ENCODE data around the gene CORO1C. TPM values are rescaled to one million over a fixed set of nuclear protein-coding genes. Genes with fewer than 3 reads are reported as not detected.
A peak's percentile ranks its signal among the peaks of the same experiment; 100 is the strongest.

Gene CORO1C
- total RNA-seq, 2 donors from 2014 or later, result 13.3 to 61.1 TPM

DNA sequence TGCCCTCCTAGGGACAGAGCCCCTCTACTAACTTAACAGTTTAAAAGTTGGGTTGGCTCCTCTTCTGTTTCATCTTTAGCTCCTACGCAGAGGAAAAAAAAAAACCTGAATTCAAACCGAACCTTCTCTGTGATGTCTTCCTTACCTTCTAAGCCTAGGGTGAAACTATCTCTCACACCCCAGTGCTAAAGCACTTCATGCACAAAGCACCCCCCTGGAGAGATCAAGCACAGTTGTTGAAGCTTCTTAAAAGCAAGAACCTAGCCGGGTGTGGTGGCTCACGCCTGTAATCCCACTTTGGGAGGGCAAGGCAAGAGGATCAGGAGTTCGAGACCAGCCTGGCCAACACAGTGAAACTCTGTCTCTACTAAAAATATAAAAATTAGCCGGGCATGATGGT, 37.6 kb downstream of the CORO1C start:
- H3K9me3 ChIP-seq (ENCODE audit: control insufficient read depth, low read length, poor library complexity, severe bottlenecking), result no peaks in the 10 kb centered on the region
- ATAC-seq (no peak), DNase-seq (no peak)
- no peaks in the 10 kb centered on the region for H3K36me3 Mint-ChIP-seq (ENCODE audit: low read depth)
- H3K27ac Mint-ChIP-seq, result peak overlapping the region; percentile 88
- H3K4me3 Mint-ChIP-seq, result no peak overlapping the region
- H3K27me3 Mint-ChIP-seq, result no peaks in the 10 kb centered on the region
- peaks cover 35% of the 10 kb centered on the region for H3K4me1 Mint-ChIP-seq

DNA sequence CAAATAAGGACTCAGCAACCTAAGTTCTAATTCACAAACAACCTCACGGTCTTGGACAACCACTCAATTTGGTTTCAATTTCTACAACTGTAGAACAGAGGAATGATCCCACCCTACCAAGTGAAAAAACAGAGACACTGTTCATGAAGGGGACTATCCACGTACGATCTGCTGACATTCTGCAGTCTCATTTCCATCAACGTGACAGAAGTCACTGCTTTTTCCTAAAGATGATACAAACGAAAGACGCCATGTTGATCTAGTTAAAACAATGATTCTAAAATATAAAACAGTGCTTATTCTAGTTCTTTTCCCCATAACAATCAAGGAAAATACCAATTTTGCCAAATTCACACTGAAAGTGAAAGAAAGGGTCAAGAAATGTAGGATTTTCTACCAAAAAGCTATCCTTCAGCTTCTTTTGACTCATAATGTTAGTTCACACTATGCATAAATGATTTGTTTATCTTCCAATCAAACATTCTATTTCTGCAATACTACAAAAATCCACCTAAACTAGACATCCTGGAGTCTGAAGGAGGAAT, 38.1 kb downstream of the CORO1C start:
- no peak for DNase-seq
- H3K36me3 Mint-ChIP-seq (ENCODE audit: low read depth), result no peaks in the 10 kb centered on the region
- H3K4me1 Mint-ChIP-seq, result peaks cover 35% of the 10 kb centered on the region
- H3K4me3 Mint-ChIP-seq, result peak overlapping the region; percentile 19
- H3K9me3 ChIP-seq (ENCODE audit: control insufficient read depth, low read length, poor library complexity, severe bottlenecking), result no peaks in the 10 kb centered on the region
- ATAC-seq, result no peak
- no peaks in the 10 kb centered on the region for H3K27me3 Mint-ChIP-seq
- peak overlapping the region; percentile 88 for H3K27ac Mint-ChIP-seq

DNA sequence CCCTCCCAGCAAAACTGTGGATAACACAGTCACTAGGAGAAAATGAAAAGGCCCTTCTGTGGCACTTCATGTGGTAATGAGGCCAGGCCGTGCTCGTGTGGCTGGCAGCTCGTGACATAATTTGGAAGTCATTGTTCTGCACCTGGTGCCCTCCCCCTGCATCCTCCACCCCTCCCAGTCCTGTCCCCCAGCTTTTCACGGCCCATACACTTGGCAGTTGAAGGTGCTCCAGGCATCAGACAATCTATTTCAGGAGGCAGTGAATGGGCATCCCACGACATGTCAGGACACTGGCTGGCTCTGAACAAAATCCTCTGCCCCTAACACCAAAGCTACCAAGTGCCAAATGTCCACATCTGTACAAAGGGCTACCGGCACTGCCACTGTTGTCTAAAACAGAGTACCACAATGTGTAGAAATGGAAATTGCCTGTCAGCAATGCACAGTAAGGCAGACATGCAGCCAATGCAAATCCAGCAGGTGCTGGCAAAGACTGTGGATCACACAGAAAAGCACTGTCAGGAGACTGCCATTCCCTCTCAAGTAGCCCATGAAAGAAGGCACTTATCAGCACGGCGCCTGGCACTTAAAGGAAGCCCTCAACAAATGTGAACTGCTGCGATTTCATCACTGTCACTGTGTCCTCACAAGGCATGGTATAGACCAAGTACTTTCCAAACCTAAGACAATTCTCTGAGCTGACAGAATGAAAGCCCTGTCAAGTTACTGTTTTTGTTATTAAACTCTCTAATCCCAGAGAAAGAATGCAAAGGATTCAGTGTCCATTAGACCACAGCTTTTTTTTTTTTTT, 39.1 kb downstream of the CORO1C start:
- DNase-seq (no peak), ATAC-seq (peak; percentile 55)
- Mint-ChIP-seq H3K4me3 (peak overlapping the region; percentile 93), H3K27me3 (no peaks in the 10 kb centered on the region), H3K4me1 (peaks cover 35% of the 10 kb centered on the region), H3K36me3 (ENCODE audit: low read depth) (no peaks in the 10 kb centered on the region), H3K27ac (peak overlapping the region; percentile 88)
- H3K9me3 ChIP-seq (ENCODE audit: control insufficient read depth, low read length, poor library complexity, severe bottlenecking), result no peaks in the 10 kb centered on the region

DNA sequence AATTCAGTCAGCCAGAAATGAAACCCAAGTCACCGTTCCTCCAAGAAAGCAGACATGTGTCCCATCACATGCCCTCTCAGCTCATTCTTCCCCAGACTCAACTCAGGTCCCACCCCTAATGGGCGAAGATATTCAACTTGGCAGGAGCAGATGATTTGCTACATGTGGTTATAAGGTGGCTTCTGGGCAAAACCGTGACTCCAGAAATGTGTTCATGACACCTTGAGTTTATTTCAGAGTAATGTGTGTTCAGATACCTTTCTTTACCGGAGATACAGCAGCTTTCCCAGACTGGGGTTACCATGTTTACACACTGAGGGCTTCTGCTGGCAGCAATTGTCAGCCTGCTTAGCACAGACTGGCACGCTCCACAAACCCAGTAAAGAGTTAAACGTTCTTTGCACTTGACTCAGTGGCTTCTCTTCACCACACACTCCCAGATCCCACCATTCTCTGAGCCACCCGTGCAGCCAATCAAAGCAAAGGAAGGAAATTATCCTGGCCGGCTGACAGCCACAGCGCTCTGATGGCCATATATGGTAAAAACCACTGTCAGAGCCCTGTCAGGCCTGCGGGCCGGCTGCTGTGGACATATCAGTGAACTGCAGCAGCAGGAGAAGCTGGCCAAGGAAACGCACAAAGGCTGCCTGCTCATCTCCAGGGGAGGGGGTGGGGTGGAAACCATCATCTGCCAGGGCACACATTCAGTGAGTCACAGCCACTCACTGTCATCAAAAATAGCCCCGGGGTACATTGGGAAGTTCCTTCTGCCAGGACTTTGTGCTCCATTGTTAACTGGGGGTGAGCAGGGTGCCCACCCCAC, 39.9 kb downstream of the CORO1C start:
- no peaks in the 10 kb centered on the region for H3K36me3 Mint-ChIP-seq (ENCODE audit: low read depth)
- no peaks in the 10 kb centered on the region for H3K27me3 Mint-ChIP-seq
- peak; percentile 82 for ATAC-seq
- peak overlapping the region; percentile 88 for H3K27ac Mint-ChIP-seq
- DNase-seq, result peak; percentile 25 to 38 (median 26)
- H3K4me3 Mint-ChIP-seq, result peak overlapping the region; percentile 93
- peaks cover 32% of the 10 kb centered on the region for H3K4me1 Mint-ChIP-seq
- H3K9me3 ChIP-seq (ENCODE audit: control insufficient read depth, low read length, poor library complexity, severe bottlenecking), result no peaks in the 10 kb centered on the region

DNA sequence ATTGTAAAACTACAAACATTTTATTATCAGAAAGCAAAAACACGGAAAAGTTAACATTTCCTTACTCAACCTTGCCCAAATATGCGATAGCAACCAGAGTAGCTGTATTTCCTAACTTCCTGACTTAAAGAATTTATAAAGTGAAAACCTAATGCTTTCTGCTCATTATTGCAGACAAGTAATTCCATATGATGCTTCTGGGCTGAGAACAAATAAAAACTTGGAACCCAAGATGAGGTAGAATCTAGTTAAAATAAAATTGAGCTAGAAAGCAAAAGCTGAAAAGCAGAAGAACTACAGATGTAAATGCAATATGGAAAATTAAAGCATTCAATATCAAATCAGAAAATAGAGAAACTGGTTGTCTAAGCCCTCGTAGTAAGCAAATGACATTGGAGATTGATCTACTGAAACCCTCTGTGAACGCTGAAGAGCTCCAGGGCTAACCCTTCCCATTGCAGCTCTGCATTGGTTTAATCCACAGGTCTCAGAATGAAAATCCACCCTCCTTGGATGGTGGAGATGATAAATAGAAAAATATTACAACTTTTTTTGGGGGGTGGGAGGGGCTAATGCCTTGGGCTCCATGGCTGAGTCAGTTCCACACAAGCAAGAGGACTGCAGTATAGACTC, 40.7 kb downstream of the CORO1C start:
- no peaks in the 10 kb centered on the region for H3K27me3 Mint-ChIP-seq
- peak overlapping the region; percentile 88 for H3K27ac Mint-ChIP-seq
- peaks cover 32% of the 10 kb centered on the region for H3K4me1 Mint-ChIP-seq
- H3K36me3 Mint-ChIP-seq (ENCODE audit: low read depth), result no peaks in the 10 kb centered on the region
- no peaks in the 10 kb centered on the region for H3K9me3 ChIP-seq (ENCODE audit: control insufficient read depth, low read length, poor library complexity, severe bottlenecking)
- DNase-seq (no peak), ATAC-seq (no peak)
- H3K4me3 Mint-ChIP-seq, result peak overlapping the region; percentile 93

DNA sequence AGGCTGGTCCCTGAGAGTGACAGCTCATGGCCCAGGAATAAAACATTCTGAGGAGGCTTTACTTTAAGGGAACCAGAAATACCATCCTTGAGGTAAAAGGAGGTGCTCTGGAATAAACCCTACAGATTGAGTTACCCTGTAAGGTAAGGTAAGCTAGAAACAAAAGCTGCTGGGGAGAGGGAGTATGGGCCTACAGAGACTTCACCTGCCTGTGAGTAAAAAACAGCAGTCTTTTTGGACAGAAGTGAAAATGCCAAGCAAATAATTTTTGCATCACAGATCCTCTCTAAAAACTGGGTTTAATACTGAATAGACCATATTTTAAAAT, 41.2 kb downstream of the CORO1C start:
- ATAC-seq, result no peak
- peaks cover 32% of the 10 kb centered on the region for H3K4me1 Mint-ChIP-seq
- H3K36me3 Mint-ChIP-seq (ENCODE audit: low read depth), result no peaks in the 10 kb centered on the region

DNA sequence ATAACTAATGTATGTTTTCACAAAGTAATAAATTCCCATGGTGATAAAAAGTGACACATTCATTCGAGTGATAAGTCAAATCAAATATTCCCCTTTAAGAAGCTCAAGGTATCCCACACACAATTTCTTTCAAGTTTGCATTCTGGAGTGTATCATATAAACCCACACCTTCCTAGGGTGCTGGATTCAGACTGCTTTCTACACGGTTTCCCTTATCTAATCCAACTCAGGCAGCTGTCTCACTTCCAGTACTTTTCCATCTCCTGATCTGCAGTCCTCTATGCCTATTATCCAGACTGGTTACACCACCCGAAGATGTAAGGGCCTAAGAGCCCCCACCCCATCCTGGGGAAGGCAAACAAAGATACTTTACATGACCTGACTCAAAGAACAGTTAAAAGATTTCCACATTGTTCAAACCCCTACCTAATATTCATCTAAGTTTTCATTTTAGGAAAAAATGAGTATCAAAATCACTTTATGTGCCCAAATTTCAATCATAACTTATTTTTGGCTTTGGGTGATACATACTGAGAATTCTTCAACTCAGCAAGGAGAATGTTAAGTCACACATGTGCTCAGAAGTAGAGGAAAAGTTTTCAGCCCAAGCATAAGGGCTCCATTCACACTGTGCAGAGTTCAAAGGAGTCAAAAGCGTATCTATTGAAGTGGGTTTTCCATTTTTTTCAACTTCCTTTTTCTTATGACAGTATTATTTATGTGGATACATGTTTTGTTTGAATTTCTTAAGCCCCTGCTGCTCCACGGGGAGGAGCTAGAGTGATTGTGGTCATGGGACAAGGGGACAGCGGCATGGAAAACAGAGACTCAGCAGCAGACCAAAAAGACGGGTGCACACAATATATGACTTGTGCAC, 41.8 kb downstream of the CORO1C start:
- H3K9me3 ChIP-seq (ENCODE audit: control insufficient read depth, low read length, poor library complexity, severe bottlenecking), result no peaks in the 10 kb centered on the region
- DNase-seq, result no peak
- H3K4me1 Mint-ChIP-seq, result peaks cover 32% of the 10 kb centered on the region
- peak overlapping the region; percentile 88 for H3K27ac Mint-ChIP-seq
- no peaks in the 10 kb centered on the region for H3K36me3 Mint-ChIP-seq (ENCODE audit: low read depth)
- H3K27me3 Mint-ChIP-seq, result no peaks in the 10 kb centered on the region
- H3K4me3 Mint-ChIP-seq, result peak overlapping the region; percentile 93
- peak; percentile 64 for ATAC-seq

More for the DNA sequence above, 41.2 kb downstream of the CORO1C start:
- peak overlapping the region; percentile 93 for H3K4me3 Mint-ChIP-seq
- peak overlapping the region; percentile 88 for H3K27ac Mint-ChIP-seq
- H3K9me3 ChIP-seq (ENCODE audit: control insufficient read depth, low read length, poor library complexity, severe bottlenecking), result no peaks in the 10 kb centered on the region
- no peaks in the 10 kb centered on the region for H3K27me3 Mint-ChIP-seq
- DNase-seq, result no peak

DNA sequence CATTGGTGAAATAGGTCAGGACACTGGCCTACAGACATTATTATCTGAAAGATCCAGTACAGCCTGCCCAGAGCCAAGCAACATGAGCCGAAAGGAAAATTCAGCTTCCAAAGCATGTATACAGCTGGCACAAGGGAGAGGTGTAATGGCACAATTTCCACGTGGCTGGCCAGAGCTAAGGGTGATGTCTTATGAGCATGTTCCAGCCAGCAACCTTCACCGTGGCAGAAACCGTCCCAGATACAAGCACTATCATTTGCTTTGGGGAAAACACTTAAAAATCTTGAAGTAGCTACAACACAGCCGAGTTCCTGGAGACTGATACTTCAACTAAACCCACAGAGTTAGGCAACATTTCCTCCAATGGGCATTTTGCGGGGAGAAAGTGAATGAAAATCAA, 44.5 kb downstream of the CORO1C start:
- Mint-ChIP-seq H3K36me3 (ENCODE audit: low read depth) (no peaks in the 10 kb centered on the region), H3K4me1 (peaks cover 32% of the 10 kb centered on the region), H3K4me3 (peak overlapping the region; percentile 12), H3K27ac (no peak overlapping the region), H3K27me3 (no peaks in the 10 kb centered on the region)
- DNase-seq (no peak), ATAC-seq (no peak)
- no peaks in the 10 kb centered on the region for H3K9me3 ChIP-seq (ENCODE audit: control insufficient read depth, low read length, poor library complexity, severe bottlenecking)

DNA sequence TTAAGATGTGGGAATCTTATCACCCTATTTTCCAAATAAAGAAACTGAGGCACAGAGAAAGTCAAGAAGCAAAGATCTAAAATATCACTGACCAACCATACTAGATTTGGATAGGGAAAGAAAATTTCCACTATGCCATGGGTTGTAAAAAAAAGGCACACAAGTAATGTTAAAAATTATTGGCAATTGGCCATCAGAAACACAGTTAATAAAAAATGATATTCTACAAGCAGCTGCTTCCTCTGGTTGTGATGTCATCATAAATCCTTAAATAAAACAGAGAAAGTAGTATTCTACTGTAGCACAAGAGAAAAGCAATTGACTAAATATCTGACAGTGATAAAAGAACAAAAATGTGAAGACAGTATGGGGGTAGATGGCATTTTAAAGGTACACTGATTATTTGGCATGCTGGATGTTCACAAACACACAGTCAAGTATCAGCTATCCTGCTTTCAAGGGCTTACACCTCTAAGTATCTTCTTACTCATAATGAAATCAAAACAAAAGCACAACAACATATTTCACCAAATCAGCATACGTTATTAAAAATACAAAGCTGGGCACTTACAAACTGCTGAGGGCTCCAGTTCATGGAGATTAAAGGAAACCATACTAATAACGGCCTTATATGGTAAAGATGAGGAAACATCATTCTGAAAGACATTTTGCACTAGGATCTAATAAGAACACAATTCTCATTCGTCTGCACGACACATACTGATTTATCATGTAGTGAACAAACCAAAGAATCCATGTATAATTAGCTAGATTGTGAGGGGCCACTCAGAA, 45.7 kb downstream of the CORO1C start:
- no peak for ATAC-seq
- Mint-ChIP-seq H3K4me1 (peaks cover 24% of the 10 kb centered on the region), H3K27me3 (no peaks in the 10 kb centered on the region), H3K27ac (no peak overlapping the region), H3K36me3 (ENCODE audit: low read depth) (peaks cover 2% of the 10 kb centered on the region), H3K4me3 (no peak overlapping the region)
- no peak for DNase-seq
- no peaks in the 10 kb centered on the region for H3K9me3 ChIP-seq (ENCODE audit: control insufficient read depth, low read length, poor library complexity, severe bottlenecking)

DNA sequence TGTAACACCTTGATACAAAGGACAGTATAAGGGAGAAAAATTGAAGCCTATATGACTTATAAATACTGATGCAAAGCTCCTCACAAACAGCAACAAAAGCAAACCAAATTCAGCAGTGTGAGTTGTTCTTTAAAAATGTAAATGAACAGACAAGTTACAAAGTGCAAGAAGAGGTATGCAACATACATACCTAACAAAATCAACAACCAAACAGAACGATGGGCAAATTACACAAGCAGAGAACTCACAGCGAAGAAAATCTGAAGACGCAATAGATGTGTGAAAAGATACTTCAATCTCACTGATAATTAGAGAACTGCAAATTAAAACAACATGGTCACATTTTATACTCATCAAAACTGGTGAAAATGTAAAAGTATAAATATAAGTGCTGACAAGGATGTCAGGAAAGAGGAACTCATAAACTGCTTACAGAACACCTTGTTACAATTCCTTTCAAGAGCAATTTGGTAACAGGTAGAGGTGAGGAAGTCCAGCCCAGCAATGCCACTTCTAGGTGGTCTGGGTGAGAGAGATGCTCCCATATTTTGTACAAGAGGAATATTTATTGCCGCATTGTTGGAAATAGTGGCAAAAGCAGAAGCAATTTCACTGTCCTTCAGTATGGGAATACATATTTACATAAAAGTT, 47.3 kb downstream of the CORO1C start:
- Mint-ChIP-seq H3K4me3 (no peak overlapping the region), H3K4me1 (peaks cover 11% of the 10 kb centered on the region), H3K27me3 (no peaks in the 10 kb centered on the region), H3K27ac (no peak overlapping the region), H3K36me3 (ENCODE audit: low read depth) (peaks cover 2% of the 10 kb centered on the region)
- no peaks in the 10 kb centered on the region for H3K9me3 ChIP-seq (ENCODE audit: control insufficient read depth, low read length, poor library complexity, severe bottlenecking)
- DNase-seq, result no peak
- ATAC-seq, result no peak

DNA sequence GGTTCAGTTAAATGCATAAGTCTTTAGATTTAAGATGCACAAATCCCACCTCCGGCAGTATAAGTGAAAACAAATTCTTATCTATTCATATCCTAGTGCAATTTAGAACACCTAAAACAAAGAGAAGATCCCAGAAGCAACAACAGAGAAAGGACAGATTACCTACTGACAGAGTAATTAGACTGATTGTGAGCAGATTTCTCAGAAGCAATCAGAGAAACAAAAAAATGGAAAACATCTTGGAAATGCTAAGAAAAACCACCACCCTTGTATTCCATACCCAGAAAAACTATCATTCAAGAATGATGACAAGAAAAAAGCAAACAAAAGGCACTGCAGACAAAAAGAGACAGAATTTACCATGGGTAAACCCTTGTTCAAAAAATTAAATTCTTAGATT, 50.0 kb downstream of the CORO1C start:
- Mint-ChIP-seq H3K4me3 (no peak overlapping the region), H3K4me1 (peaks cover 16% of the 10 kb centered on the region), H3K36me3 (ENCODE audit: low read depth) (peaks cover 4% of the 10 kb centered on the region), H3K27ac (no peak overlapping the region), H3K27me3 (no peaks in the 10 kb centered on the region)
- H3K9me3 ChIP-seq (ENCODE audit: control insufficient read depth, low read length, poor library complexity, severe bottlenecking), result no peaks in the 10 kb centered on the region
- DNase-seq (no peak), ATAC-seq (no peak)

All from T-helper 17 cell (primary cell).